Esophagus squamous epithelium (tissue), 4 donors: Measurements from ENCODE around the gene WDR1.

Source experiments
- POLR2A ChIP-seq, 4 donors: fragments of 450-650 bp; IDR thresholded peaks; one replicate each; pipeline ENCODE4 v1.6.1; 2017; ENCODE audit warnings: antibody characterized with exemption in 4 of 4, mild to moderate bottlenecking in 4 of 4, moderate library complexity in 3 of 4
- TF ChIP-seq, protein P1 (sequence below), 6 experiments: fragments of 450-650 bp in 4 of 6; fragments of 200-600 bp in 2 of 6; sonication (generic) in 2 of 6; IDR thresholded peaks; one replicate each; pipeline ENCODE4 v1.5.1; 2016 to 2019; ENCODE audit warnings: antibody characterized with exemption in 6 of 6, mild to moderate bottlenecking in 4 of 6, moderate library complexity in 4 of 6

DNA sequence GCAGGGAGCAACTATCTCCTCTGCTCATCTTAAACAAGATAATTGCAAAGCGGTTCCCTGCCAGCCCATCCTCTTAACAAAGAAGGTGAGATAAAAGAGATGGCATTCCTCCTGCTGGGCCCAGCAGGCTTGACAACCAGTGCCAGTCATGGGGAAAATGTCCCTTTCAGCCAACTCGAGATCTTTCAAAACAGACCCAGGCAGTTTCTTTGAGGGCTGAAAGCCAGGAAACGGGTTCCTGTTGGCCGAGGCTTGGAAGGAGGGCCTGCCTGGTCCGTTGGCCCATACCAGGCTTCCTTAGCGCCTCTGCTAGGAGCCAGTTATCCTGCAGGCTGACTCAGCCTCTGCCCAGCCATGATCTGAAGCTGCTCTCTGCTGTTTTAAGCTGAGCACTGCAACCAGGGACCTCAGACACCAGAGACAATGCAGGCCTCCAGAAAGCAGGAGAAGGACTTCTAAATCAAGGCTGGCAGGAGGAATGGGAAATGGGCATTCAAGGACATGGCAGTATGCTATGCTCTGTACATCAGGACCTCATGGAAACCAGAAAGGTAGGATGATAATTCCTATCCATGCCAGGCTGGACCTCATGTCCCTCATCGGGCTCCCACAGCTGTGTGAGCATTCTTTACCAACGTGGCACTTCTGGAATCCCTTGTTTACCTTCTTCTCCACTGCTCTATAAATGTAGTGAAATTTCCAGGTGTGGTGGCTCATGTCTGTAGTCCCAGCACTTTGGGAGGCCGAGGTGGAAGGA is 52.9 kb downstream of the WDR1 start:
- TF ChIP-seq, protein P1, sequence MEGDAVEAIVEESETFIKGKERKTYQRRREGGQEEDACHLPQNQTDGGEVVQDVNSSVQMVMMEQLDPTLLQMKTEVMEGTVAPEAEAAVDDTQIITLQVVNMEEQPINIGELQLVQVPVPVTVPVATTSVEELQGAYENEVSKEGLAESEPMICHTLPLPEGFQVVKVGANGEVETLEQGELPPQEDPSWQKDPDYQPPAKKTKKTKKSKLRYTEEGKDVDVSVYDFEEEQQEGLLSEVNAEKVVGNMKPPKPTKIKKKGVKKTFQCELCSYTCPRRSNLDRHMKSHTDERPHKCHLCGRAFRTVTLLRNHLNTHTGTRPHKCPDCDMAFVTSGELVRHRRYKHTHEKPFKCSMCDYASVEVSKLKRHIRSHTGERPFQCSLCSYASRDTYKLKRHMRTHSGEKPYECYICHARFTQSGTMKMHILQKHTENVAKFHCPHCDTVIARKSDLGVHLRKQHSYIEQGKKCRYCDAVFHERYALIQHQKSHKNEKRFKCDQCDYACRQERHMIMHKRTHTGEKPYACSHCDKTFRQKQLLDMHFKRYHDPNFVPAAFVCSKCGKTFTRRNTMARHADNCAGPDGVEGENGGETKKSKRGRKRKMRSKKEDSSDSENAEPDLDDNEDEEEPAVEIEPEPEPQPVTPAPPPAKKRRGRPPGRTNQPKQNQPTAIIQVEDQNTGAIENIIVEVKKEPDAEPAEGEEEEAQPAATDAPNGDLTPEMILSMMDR (IDR thresholded peaks at IDR 0.05): peak; percentile 38 to 89 (median 76)
- no peak for TF ChIP-seq POLR2A (IDR thresholded peaks at IDR 0.05)
